Type B pancreatic cell (in vitro differentiated cells): ENCODE results near the gene LRRK2. TPM values are rescaled to one million over a fixed set of nuclear protein-coding genes. Genes with fewer than 3 reads are reported as not detected.

Experiments used
- DNase-seq: peaks from one replicate; pipeline ENCODE4 v3.0.0; 2021; ENCODE audit warnings: mixed read lengths; ENCODE audit not compliant: unreplicated experiment; ENCODE audit errors: extremely low spot score
- H3K27ac Mint-ChIP-seq: 2 replicates; pipeline ENCODE4 v1.8.0; 2021; ENCODE audit warnings: mild to moderate bottlenecking, mixed read lengths
- H3K27me3 Mint-ChIP-seq: 2 replicates; pipeline ENCODE4 v1.8.0; 2021; ENCODE audit warnings: mixed read lengths
- H3K36me3 Mint-ChIP-seq: 2 replicates; pipeline ENCODE4 v1.8.0; 2021; ENCODE audit warnings: mixed read lengths
- H3K4me1 Mint-ChIP-seq: one replicate; pipeline ENCODE4 v1.8.0; 2021; ENCODE audit warnings: mixed read lengths; ENCODE audit not compliant: unreplicated experiment
- H3K4me3 Mint-ChIP-seq: 2 replicates; pipeline ENCODE4 v1.8.0; 2021; ENCODE audit warnings: mild to moderate bottlenecking, mixed read lengths
- H3K9me3 Mint-ChIP-seq: 2 replicates; pipeline ENCODE4 v1.8.0; 2021; ENCODE audit warnings: mixed read lengths
- CTCF ChIP-seq: fragments of 200-600 bp; sonication (generic); conservative IDR thresholded peaks from 2 replicates; pipeline ENCODE4 v1.5.0; 2021; ENCODE audit warnings: antibody characterized with exemption, mild to moderate bottlenecking
- total RNA-seq: library from RNA; stranded (reverse); gene quantifications from 2 replicates; pipeline ENCODE4 v1.2.1, GENCODE V29; 2021; ENCODE audit warnings: low replicate concordance

The LRRK2 gene
- total RNA-seq, 1 donor from 2014 or later: 0.75 TPM

GRCh38 chr12:40183715-40184114 is 41.1 kb upstream of the LRRK2 start:
- no peaks in the 10 kb centered on the region for H3K36me3 Mint-ChIP-seq
- H3K9me3 Mint-ChIP-seq: peaks cover 5% of the 10 kb centered on the region
- no peak for TF ChIP-seq CTCF
- H3K27me3 Mint-ChIP-seq: no peaks in the 10 kb centered on the region
- H3K4me1 Mint-ChIP-seq: no peaks in the 10 kb centered on the region
- H3K4me3 Mint-ChIP-seq: no peak overlapping the region
- DNase-seq: no peak
- H3K27ac Mint-ChIP-seq: no peak overlapping the region

- Mint-ChIP-seq H3K9me3 (peaks cover 5% of the 10 kb centered on the region), H3K4me1 (no peaks in the 10 kb centered on the region), H3K27ac (no peak overlapping the region), H3K4me3 (no peak overlapping the region), H3K27me3 (no peaks in the 10 kb centered on the region), H3K36me3 (no peaks in the 10 kb centered on the region)
- no peak for TF ChIP-seq CTCF
- no peak for DNase-seq
These were observed 40.1 kb upstream of the LRRK2 start for GRCh38 chr12:40184493-40185302.

- no peak for TF ChIP-seq CTCF
- no peaks in the 10 kb centered on the region for H3K4me1 Mint-ChIP-seq
- no peak overlapping the region for H3K4me3 Mint-ChIP-seq
- no peaks in the 10 kb centered on the region for H3K27me3 Mint-ChIP-seq
- H3K9me3 Mint-ChIP-seq: peaks cover 2% of the 10 kb centered on the region
- no peak overlapping the region for H3K27ac Mint-ChIP-seq
- DNase-seq: no peak
- H3K36me3 Mint-ChIP-seq: no peaks in the 10 kb centered on the region
These were observed 39.5 kb upstream of the LRRK2 start for GRCh38 chr12:40185303-40185693.

- no peak overlapping the region for H3K27ac Mint-ChIP-seq
- H3K36me3 Mint-ChIP-seq: no peaks in the 10 kb centered on the region
- no peak for DNase-seq
- H3K4me1 Mint-ChIP-seq: no peaks in the 10 kb centered on the region
- no peak overlapping the region for H3K4me3 Mint-ChIP-seq
- no peaks in the 10 kb centered on the region for H3K9me3 Mint-ChIP-seq
- H3K27me3 Mint-ChIP-seq: no peaks in the 10 kb centered on the region
- no peak for TF ChIP-seq CTCF
These were observed 36.1 kb upstream of the LRRK2 start for GRCh38 chr12:40188558-40189320.

DNA sequence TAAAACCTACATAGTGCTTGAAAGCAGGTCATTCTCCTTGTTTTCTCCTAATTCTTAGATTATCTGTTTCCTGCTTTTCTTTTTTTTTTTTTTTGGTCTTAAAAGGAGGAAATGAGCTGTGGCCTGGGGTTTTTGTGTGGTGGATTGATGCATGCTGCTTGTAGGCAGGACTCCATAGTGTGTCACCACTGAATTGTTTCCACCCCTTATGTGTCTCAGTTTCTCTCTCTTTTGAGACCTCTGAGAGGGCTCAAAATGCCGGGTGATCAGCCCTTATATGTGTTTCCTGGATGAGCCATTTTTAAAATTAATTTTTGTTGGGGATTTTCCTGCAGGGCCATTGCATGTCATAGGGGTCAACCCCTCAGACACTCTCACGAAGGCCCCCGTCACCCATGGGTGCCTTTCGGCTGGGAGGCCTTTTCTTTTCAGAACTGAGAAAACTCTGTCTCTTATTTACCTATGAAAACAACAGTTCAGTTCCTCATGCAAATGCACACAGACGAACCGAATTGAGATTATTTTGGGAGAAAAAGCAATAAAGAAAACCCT is 32.0 kb upstream of the LRRK2 start:
- Mint-ChIP-seq H3K4me3 (no peak overlapping the region), H3K9me3 (no peaks in the 10 kb centered on the region), H3K27ac (no peak overlapping the region), H3K4me1 (no peaks in the 10 kb centered on the region), H3K36me3 (no peaks in the 10 kb centered on the region), H3K27me3 (no peaks in the 10 kb centered on the region)
- DNase-seq: no peak
- no peak for TF ChIP-seq CTCF
